H1 (cell line): ENCODE data around the gene ZNF83. TPM values are rescaled to one million over a fixed set of nuclear protein-coding genes. Genes with fewer than 3 reads are reported as not detected.

Experiments used
- CTCF ChIA-PET: fragments of 300-600 bp; sonication (Branson Sonifier 250); formaldehyde crosslinking; loops from one replicate; lab custom pipeline; 2021; ENCODE audit not compliant: partially characterized antibody; lab: Charles Lee
- POLR2A ChIA-PET: fragments of 300-600 bp; sonication (Branson Sonifier 250); formaldehyde crosslinking; loops from one replicate; lab custom pipeline; 2021; ENCODE audit warnings: inconsistent platforms; ENCODE audit not compliant: partially characterized antibody; lab: Charles Lee
- DNase-seq, 2 experiments: peaks; one replicate each; pipeline versions ENCODE4 v3.0.0 to v3.0.0-alpha.2; 2010 to 2022; ENCODE audit warnings: low spot score in 2 of 2, low read depth in 1 of 2, mixed read lengths in 1 of 2
- FAIRE-seq: peaks from 2 replicates; lab custom pipeline; 2011; peaks lifted over from hg19 to GRCh38; lab: Jason Lieb, UNC
- H2AFZ ChIP-seq: 2 replicates; pipeline ENCODE4 v1.8.1; 2012; ENCODE audit warnings: low read length, inconsistent platforms
- H2AK5ac ChIP-seq: 2 replicates; pipeline ENCODE4 v1.6.1; 2013; ENCODE audit warnings: low read depth, low read length
- H2BK120ac ChIP-seq: replicated peaks from 2 replicates; pipeline ENCODE3; 2013; ENCODE audit warnings: low read depth, low read length, inconsistent platforms
- H2BK12ac ChIP-seq: 2 replicates; pipeline ENCODE4 v1.6.1; 2013; ENCODE audit warnings: low read depth, low read length
- H2BK15ac ChIP-seq: 2 replicates; pipeline ENCODE4 v1.6.1; 2013; ENCODE audit warnings: low read length
- H2BK20ac ChIP-seq: 2 replicates; pipeline ENCODE4 v1.6.1; 2013; ENCODE audit warnings: low read length
- H2BK5ac ChIP-seq: 2 replicates; pipeline ENCODE4 v1.6.1; 2013; ENCODE audit warnings: low read depth, low read length
- H3K14ac ChIP-seq: 2 replicates; pipeline ENCODE4 v1.6.1; 2013; ENCODE audit warnings: inconsistent platforms; ENCODE audit not compliant: insufficient read length
- H3K18ac ChIP-seq: 2 replicates; pipeline ENCODE4 v1.6.1; 2013; ENCODE audit warnings: low read length; ENCODE audit errors: extremely low read depth
- H3K23ac ChIP-seq: 2 replicates; pipeline ENCODE4 v1.6.1; 2013; ENCODE audit warnings: inconsistent platforms; ENCODE audit not compliant: insufficient read length
- H3K23me2 ChIP-seq: 2 replicates; pipeline ENCODE4 v1.6.1; 2013; ENCODE audit warnings: low read depth, low read length
- H3K27ac ChIP-seq: 2 replicates; pipeline ENCODE4 v1.6.1; 2011; ENCODE audit warnings: low read depth, low read length, inconsistent platforms
- H3K27me3 ChIP-seq, 4 experiments: replicated peaks in 1 of 4; 1 replicate in 1 of 4; 2 replicates in 3 of 4; pipeline versions ENCODE4 v1.6.1 to v1.8.1; 2011 to 2013; ENCODE audit warnings: low read length in 3 of 4, mild to moderate bottlenecking in 3 of 4, inconsistent platforms in 2 of 4, mixed read lengths in 2 of 4, moderate library complexity in 1 of 4; ENCODE audit not compliant: control insufficient read depth in 3 of 4, insufficient read depth in 3 of 4; ENCODE audit errors: extremely low read depth in 1 of 4
- H3K36me3 ChIP-seq, 4 experiments: 2 replicates each; pipeline versions ENCODE4 v1.6.1 to v1.8.1; 2011 to 2013; ENCODE audit warnings: mild to moderate bottlenecking in 4 of 4, low read length in 3 of 4, moderate library complexity in 2 of 4, control low read depth in 1 of 4, inconsistent platforms in 1 of 4; ENCODE audit not compliant: insufficient read depth in 4 of 4, control insufficient read depth in 2 of 4
- H3K4ac ChIP-seq: replicated peaks from 2 replicates; pipeline ENCODE3; 2013; ENCODE audit warnings: low read length, low read depth, mixed read lengths, inconsistent platforms; ENCODE audit not compliant: insufficient read length
- H3K4me1 ChIP-seq, 4 experiments: replicated peaks in 1 of 4; 1 replicate in 1 of 4; 2 replicates in 3 of 4; pipeline versions ENCODE4 v1.6.1 to v1.8.1; 2011 to 2013; ENCODE audit warnings: low read length in 3 of 4, inconsistent platforms in 2 of 4, mixed read lengths in 1 of 4; ENCODE audit not compliant: insufficient read depth in 4 of 4, control insufficient read depth in 3 of 4
- H3K4me2 ChIP-seq, 2 experiments: 2 replicates each; pipeline versions ENCODE4 v1.6.1 to v1.8.1; 2011 to 2013; ENCODE audit warnings: low read depth in 2 of 2, low read length in 2 of 2, control low read depth in 1 of 2, inconsistent platforms in 1 of 2, mild to moderate bottlenecking in 1 of 2; ENCODE audit not compliant: insufficient read depth in 1 of 2
- H3K4me3 ChIP-seq, 4 experiments: fragments of 200-600, 300-600 bp in 1 of 4; sonication (generic), shearing (Covaris generic), sonication (Bioruptor Twin) in 1 of 4; 2 replicates each; pipeline versions ENCODE4 v1.5.1 to v1.8.1; 2011 to 2016; ENCODE audit warnings: low read length in 4 of 4, low read depth in 3 of 4, control low read depth in 2 of 4, inconsistent platforms in 2 of 4, mild to moderate bottlenecking in 2 of 4, mixed read lengths in 1 of 4, moderate library complexity in 1 of 4; ENCODE audit not compliant: insufficient read depth in 2 of 4; ENCODE audit errors: extremely low read depth in 1 of 4
- H3K56ac ChIP-seq: replicated peaks from 2 replicates; pipeline ENCODE3; 2013; ENCODE audit warnings: low read depth, mild to moderate bottlenecking, mixed read lengths, low read length, inconsistent platforms; ENCODE audit not compliant: insufficient read length
- H3K79me1 ChIP-seq: 2 replicates; pipeline ENCODE4 v1.6.1; 2013; ENCODE audit warnings: low read depth, low read length, control low read depth
- H3K79me2 ChIP-seq, 2 experiments: 2 replicates each; pipeline versions ENCODE4 v1.6.1 to v1.8.1; 2012 to 2013; ENCODE audit warnings: low read length in 2 of 2, mild to moderate bottlenecking in 2 of 2, inconsistent platforms in 1 of 2; ENCODE audit not compliant: insufficient read depth in 2 of 2, control insufficient read depth in 1 of 2
- H3K9ac ChIP-seq, 4 experiments: replicated peaks in 1 of 4; 1 replicate in 1 of 4; 2 replicates in 3 of 4; pipeline versions ENCODE4 v1.6.1 to v1.8.1; 2011 to 2013; ENCODE audit warnings: low read depth in 3 of 4, low read length in 3 of 4, control low read depth in 2 of 4, mild to moderate bottlenecking in 2 of 4, moderate library complexity in 2 of 4, inconsistent platforms in 1 of 4; ENCODE audit errors: extremely low read depth in 1 of 4
- H3K9me3 ChIP-seq, 2 experiments: 2 replicates each; pipeline versions ENCODE4 v1.6.1 to v1.8.1; 2012 to 2013; ENCODE audit warnings: mild to moderate bottlenecking in 2 of 2, moderate library complexity in 2 of 2, control low read depth in 1 of 2, inconsistent platforms in 1 of 2, low read depth in 1 of 2, low read length in 1 of 2, mixed read lengths in 1 of 2; ENCODE audit not compliant: insufficient read depth in 2 of 2
- H4K20me1 ChIP-seq, 2 experiments: replicated peaks in 1 of 2; 2 replicates each; pipeline versions ENCODE3 to v1.8.1; 2011 to 2013; ENCODE audit warnings: inconsistent platforms in 2 of 2, low read length in 2 of 2, mild to moderate bottlenecking in 1 of 2; ENCODE audit not compliant: insufficient read depth in 2 of 2, control insufficient read depth in 1 of 2
- H4K5ac ChIP-seq: 2 replicates; pipeline ENCODE4 v1.6.1; 2013; ENCODE audit warnings: low read length, low read depth, mixed read lengths, inconsistent platforms; ENCODE audit not compliant: insufficient read length
- H4K8ac ChIP-seq: 2 replicates; pipeline ENCODE4 v1.8.0; 2013; ENCODE audit warnings: mild to moderate bottlenecking, moderate library complexity, low read length, inconsistent platforms; ENCODE audit not compliant: insufficient read depth; ENCODE audit errors: extremely low read depth
- H4K91ac ChIP-seq: replicated peaks from 2 replicates; pipeline ENCODE3; 2013; ENCODE audit warnings: low read length, mixed read lengths, inconsistent platforms; ENCODE audit not compliant: insufficient read length
- TAF7 ChIP-seq: optimal IDR thresholded peaks from 2 replicates; pipeline ENCODE3; 2011; ENCODE audit warnings: low read depth, mild to moderate bottlenecking, inconsistent platforms, low read length, moderate library complexity, borderline replicate concordance
- TEAD4 ChIP-seq: IDR thresholded peaks from 2 replicates; pipeline ENCODE4 v1.6.1; 2012; ENCODE audit warnings: low read depth, low read length, inconsistent platforms, mixed read lengths
- WGBS, 2 experiments: shearing (Covaris generic) in 1 of 2; methylation state at CpG; one replicate each; pipeline versions ENCODE4 v1.1.6 to v1.1.7; 2013 to 2015; ENCODE audit warnings: low lambda C conversion rate in 2 of 2, mixed read lengths in 2 of 2, inconsistent platforms in 1 of 2, low coverage in 1 of 2, missing lambda C conversion rate in 1 of 2; ENCODE audit not compliant: insufficient replicate concordance in 2 of 2, insufficient coverage in 1 of 2, insufficient read length in 1 of 2; ENCODE audit errors: extremely low coverage in 1 of 2, missing lambda C conversion rate in 1 of 2; 5-methylcytosine and 5-hydroxymethylcytosine counted together
- polyA plus RNA-seq, 7 experiments: library from polyadenylated mRNA; depleted of rRNA in 3 of 7; stranded (reverse) in 5 of 7; unstranded in 2 of 7; fragments of >200 nt in 5 of 7; fragments of 200-250 nt in 2 of 7; gene quantifications; 1 replicate in 5 of 7; 2 replicates in 1 of 7; 4 replicates in 1 of 7; pipeline versions ENCODE4 v1.2.1 to v1.2.3, GENCODE V29; 2011 to 2013; ENCODE audit warnings: missing spikeins in 2 of 7, mixed read lengths in 2 of 7
- total RNA-seq: library from RNA; stranded (reverse); fragmentation: NEBNext Ultra II Directional; extraction: Animal tissue kit (Norgen Biotek cat#: 25700); gene quantifications from 2 replicates; pipeline ENCODE4 v1.2.1, GENCODE V29; 2021
- TF ChIP-seq, protein P1 (sequence below): IDR thresholded peaks from 2 replicates; pipeline ENCODE4 v1.6.1; 2011; ENCODE audit warnings: low read depth, mild to moderate bottlenecking, low read length; ENCODE audit not compliant: insufficient read depth

ZNF83 gene
- total and polyA plus RNA-seq, 2 of the 8 experiments (the other 6 are each of a cell fraction or from before 2014, with no cell fraction given), result 13.2 to 19.4 TPM

DNA sequence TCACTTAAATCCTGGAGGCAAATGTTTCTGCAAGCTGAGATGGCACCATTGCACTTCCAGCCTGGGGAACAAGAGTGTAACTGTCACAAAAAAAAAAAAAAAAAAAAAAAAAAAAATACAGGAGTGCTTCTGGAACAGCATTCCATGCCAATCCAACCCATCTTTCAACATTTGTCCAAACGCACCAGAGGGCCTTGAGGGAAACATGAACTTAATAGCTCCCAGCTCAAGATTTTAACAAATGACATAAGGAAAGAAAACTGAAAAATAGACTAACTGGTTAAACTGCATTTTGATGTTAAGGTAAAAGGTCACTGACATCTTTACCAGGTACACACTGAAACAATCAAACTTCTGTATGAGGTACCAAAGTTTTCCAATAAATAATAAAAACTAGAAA lies 47.7 kb upstream of the ZNF83 start:
- no peak overlapping the region for H2AK5ac ChIP-seq
- H3K36me3 ChIP-seq, result no peaks in the 10 kb centered on the region
- H3K23me2 ChIP-seq, result peaks cover 9% of the 10 kb centered on the region
- no peaks in the 10 kb centered on the region for H4K20me1 ChIP-seq
- H2BK120ac ChIP-seq, result no peak overlapping the region
- no peak overlapping the region for H2AFZ ChIP-seq
- no peak overlapping the region for H2BK5ac ChIP-seq
- ChIA-PET POLR2A (no interaction called here), CTCF (interaction anchor here (1.2 kb wide), 1 partner anchor 92 kb away, joined by 3 read pairs; no protein-coding TSS in a partner anchor)
- H3K56ac ChIP-seq, result no peak overlapping the region
- no peak overlapping the region for H4K91ac ChIP-seq
- TF ChIP-seq TAF7 (no peak), TEAD4 (no peak)
- TF ChIP-seq, protein P1, sequence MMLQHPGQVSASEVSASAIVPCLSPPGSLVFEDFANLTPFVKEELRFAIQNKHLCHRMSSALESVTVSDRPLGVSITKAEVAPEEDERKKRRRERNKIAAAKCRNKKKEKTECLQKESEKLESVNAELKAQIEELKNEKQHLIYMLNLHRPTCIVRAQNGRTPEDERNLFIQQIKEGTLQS, result no peak
- H2BK12ac ChIP-seq, result no peak overlapping the region
- no peak overlapping the region for H3K4me3 ChIP-seq
- H4K5ac ChIP-seq, result no peak overlapping the region
- no peak overlapping the region for H3K14ac ChIP-seq
- no peak overlapping the region for H3K23ac ChIP-seq
- FAIRE-seq, result no peak
- no peaks in the 10 kb centered on the region for H3K79me1 ChIP-seq
- H3K9ac ChIP-seq, result no peak overlapping the region
- no peaks in the 10 kb centered on the region for H3K9me3 ChIP-seq
- no peak overlapping the region for H3K4ac ChIP-seq
- WGBS, 2 experiments, result 87% methylated on average over 1 of the region's 1 CpG; no CpG with 5 or more reads in 1 of the 2 experiments
- no peak overlapping the region for H2BK15ac ChIP-seq
- peaks cover 0 to 6% (median 1%) of the 10 kb centered on the region in 4 experiments; a peak in 2 of 7 replicates for H3K27me3 ChIP-seq
- no peak overlapping the region for H3K18ac ChIP-seq
- H4K8ac ChIP-seq, result no peak overlapping the region
- H3K27ac ChIP-seq, result no peak overlapping the region
- H3K79me2 ChIP-seq, result no peaks in the 10 kb centered on the region; a peak in 1 of 4 replicates
- no peak overlapping the region for H2BK20ac ChIP-seq
- DNase-seq, result no peak
- no peaks in the 10 kb centered on the region; a peak in 1 of 7 replicates for H3K4me1 ChIP-seq
- H3K4me2 ChIP-seq, result no peak overlapping the region
